K562 (cell line): ENCODE data around the gene CEBPB.

Experiments
- ATF3 ChIP-seq, 2 experiments: fragments of 450-650 bp in 1 of 2; sonication (generic) in 1 of 2; formaldehyde crosslinking in 1 of 2; IDR thresholded peaks in 1 of 2; conservative IDR thresholded peaks in 1 of 2; 2 replicates each; pipeline versions ENCODE4 v1.6.1 to v1.8.1; 2016 to 2023; ENCODE audit warnings: mild to moderate bottlenecking in 2 of 2, moderate library complexity in 2 of 2, inconsistent platforms in 1 of 2, missing genetic modification reagents in 1 of 2
- GATAD2B ChIP-seq: fragments of 450-650 bp; IDR thresholded peaks from 2 replicates; pipeline ENCODE4 v1.6.1; 2017; ENCODE audit warnings: mild to moderate bottlenecking, borderline replicate concordance
- KDM4B ChIP-seq, 2 experiments: fragments of 450-650 bp in 1 of 2; sonication (generic) in 1 of 2; IDR thresholded peaks; 2 replicates each; pipeline ENCODE4 v1.6.1; 2016 to 2017; ENCODE audit warnings: borderline replicate concordance in 2 of 2, antibody characterized with exemption in 1 of 2, low read depth in 1 of 2, mild to moderate bottlenecking in 1 of 2
- POLR2AphosphoS5 ChIP-seq: IDR thresholded peaks from 2 replicates; pipeline ENCODE4 v1.6.1; 2011; ENCODE audit warnings: mild to moderate bottlenecking, low read depth, low read length, moderate library complexity; ENCODE audit not compliant: control insufficient read depth, insufficient read depth
- SIX5 ChIP-seq, 2 experiments: IDR thresholded peaks; 2 replicates each; pipeline ENCODE4 v1.6.1; 2011; ENCODE audit warnings: low read length in 2 of 2, borderline replicate concordance in 1 of 2, low read depth in 1 of 2, mild to moderate bottlenecking in 1 of 2, moderate library complexity in 1 of 2; ENCODE audit not compliant: insufficient read depth in 1 of 2
- SMC3 ChIP-seq: conservative IDR thresholded peaks from 2 replicates; pipeline ENCODE4 v1.6.1; 2011; ENCODE audit warnings: low read depth, low read length, improper control_type of control experiment; ENCODE audit not compliant: insufficient read depth
- TCF7 ChIP-seq: sonication (generic); IDR thresholded peaks from 2 replicates; pipeline ENCODE4 v1.6.1; 2016; ENCODE audit warnings: antibody characterized with exemption, borderline replicate concordance
- TF ChIP-seq, protein P1 (sequence below), 2 experiments: fragments of 450-650 bp in 1 of 2; sonication (generic) in 1 of 2; formaldehyde crosslinking in 1 of 2; IDR thresholded peaks; 2 replicates each; pipeline versions ENCODE4 v1.7.1 to v1.9.0; 2016 to 2022; ENCODE audit warnings: inconsistent platforms in 1 of 2, mild to moderate bottlenecking in 1 of 2, missing genetic modification reagents in 1 of 2

DNA sequence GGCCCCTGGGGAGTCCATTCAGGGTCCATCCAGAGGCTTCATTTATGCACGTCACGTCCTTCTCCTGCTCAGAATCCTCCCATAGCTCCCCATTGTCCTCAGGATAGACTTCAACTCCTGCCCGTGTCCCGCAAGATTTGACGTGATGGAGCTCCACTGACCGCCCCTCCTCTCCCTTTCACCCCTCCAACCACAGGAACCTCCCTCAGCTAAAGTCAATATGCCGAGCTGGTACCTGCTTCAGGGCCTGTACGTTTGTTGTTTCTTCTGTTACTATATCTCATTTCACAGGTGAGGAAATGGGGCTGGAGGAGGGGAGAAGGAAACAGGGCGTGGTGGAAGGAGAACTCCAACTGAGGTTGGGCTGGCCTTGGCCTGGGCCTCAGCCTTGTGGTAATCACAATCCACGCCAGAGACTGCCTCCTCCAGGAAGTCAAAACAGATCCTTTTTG, 38.6 kb downstream of the CEBPB start:
- no peak for TF ChIP-seq POLR2AphosphoS5
- TF ChIP-seq GATAD2B, result no peak
- TF ChIP-seq KDM4B (IDR thresholded peaks at IDR 0.05; ENCODE audit: borderline replicate concordance in 2 of 2, low read depth in 1 of 2), result no peak
- no peak for TF ChIP-seq SMC3
- no peak for TF ChIP-seq TCF7
- TF ChIP-seq SIX5 (IDR thresholded peaks at IDR 0.05; ENCODE audit: borderline replicate concordance in 1 of 2, insufficient read depth in 1 of 2, low read depth in 1 of 2, low read length in 2 of 2), result no peak
- no peak for TF ChIP-seq ATF3 (IDR thresholded peaks at IDR 0.05)
- TF ChIP-seq ATF3 (CRISPR knock-in tag; conservative IDR thresholded peaks at IDR 0.05), result no peak
- TF ChIP-seq, protein P1, sequence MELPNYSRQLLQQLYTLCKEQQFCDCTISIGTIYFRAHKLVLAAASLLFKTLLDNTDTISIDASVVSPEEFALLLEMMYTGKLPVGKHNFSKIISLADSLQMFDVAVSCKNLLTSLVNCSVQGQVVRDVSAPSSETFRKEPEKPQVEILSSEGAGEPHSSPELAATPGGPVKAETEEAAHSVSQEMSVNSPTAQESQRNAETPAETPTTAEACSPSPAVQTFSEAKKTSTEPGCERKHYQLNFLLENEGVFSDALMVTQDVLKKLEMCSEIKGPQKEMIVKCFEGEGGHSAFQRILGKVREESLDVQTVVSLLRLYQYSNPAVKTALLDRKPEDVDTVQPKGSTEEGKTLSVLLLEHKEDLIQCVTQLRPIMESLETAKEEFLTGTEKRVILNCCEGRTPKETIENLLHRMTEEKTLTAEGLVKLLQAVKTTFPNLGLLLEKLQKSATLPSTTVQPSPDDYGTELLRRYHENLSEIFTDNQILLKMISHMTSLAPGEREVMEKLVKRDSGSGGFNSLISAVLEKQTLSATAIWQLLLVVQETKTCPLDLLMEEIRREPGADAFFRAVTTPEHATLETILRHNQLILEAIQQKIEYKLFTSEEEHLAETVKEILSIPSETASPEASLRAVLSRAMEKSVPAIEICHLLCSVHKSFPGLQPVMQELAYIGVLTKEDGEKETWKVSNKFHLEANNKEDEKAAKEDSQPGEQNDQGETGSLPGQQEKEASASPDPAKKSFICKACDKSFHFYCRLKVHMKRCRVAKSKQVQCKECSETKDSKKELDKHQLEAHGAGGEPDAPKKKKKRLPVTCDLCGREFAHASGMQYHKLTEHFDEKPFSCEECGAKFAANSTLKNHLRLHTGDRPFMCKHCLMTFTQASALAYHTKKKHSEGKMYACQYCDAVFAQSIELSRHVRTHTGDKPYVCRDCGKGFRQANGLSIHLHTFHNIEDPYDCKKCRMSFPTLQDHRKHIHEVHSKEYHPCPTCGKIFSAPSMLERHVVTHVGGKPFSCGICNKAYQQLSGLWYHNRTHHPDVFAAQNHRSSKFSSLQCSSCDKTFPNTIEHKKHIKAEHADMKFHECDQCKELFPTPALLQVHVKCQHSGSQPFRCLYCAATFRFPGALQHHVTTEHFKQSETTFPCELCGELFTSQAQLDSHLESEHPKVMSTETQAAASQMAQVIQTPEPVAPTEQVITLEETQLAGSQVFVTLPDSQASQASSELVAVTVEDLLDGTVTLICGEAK (IDR thresholded peaks at IDR 0.05), result no peak
- TF ChIP-seq, protein P1 (CRISPR knock-in tag; IDR thresholded peaks at IDR 0.05), result no peak
